NCI-H2171 (cell line): Measurements from ENCODE around the gene PHYHIPL.
"Not testable (repeated sequence)": the region's sequence is repeated elsewhere in the genome, so short reads cannot be mapped to it uniquely, and the experiment has no call there.

Experiments
- DNase-seq: peaks from one replicate; lab custom pipeline; 2025; lab: John Stamatoyannopoulos, UW

PHYHIPL gene

DNA sequence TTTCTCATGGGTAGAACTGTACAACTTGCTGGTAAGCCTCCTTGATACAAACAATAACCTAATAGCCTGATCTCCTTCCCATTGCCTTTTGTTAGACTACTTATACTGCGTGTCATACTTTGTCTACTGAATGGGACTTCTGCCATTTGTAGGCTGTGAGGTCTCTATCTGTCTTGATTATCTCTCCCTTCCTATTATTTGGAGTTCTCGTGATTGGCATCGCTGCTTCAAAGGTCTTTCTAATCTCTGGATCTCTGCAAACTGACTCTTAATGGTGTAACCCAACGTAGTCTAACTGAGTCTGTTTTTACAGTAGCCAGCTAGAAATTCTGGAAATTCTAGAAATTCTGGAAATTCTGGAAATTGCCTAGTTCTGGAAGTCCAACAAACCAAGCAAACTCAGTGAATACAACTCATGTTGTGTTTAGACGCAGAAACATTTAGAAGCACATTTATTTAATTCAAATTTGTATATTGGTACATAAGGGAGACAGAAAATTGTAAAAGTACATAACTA lies 29.8 kb downstream of the PHYHIPL start:
- no peak for DNase-seq

DNA sequence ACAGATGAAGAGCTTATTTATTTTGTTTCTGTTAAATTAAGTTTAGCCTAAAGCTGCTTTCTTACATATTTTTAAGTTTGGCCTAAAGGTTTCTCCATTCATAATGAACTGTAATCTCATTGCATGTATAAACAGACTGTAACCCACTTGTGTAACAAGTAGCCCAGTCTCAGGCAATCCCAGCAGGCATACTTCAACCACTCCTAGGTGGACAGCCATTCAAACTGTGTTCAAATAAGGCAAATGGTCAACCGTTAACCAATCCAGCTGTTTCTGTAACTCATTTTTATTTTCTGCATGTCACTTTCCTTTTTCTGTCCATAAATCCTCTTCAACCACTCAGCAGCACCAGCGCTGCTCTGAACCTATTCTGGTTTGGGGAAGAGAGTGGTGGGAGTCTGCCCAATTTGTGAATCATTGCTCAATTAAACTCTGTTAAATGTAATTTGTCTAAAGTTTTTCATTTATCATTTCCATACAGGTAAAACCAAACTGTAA lies 35.9 kb downstream of the PHYHIPL start:
- DNase-seq: no peak

- no peak for DNase-seq
These were observed 37.7 kb downstream of the PHYHIPL start for GRCh38 chr10:59214160-59214559.

- DNase-seq: no peak
These were observed 39.9 kb downstream of the PHYHIPL start for GRCh38 chr10:59216178-59216869.

GRCh38 chr10:59222788-59223187 lies 46.3 kb downstream of the PHYHIPL start:
- DNase-seq: no peak

DNA sequence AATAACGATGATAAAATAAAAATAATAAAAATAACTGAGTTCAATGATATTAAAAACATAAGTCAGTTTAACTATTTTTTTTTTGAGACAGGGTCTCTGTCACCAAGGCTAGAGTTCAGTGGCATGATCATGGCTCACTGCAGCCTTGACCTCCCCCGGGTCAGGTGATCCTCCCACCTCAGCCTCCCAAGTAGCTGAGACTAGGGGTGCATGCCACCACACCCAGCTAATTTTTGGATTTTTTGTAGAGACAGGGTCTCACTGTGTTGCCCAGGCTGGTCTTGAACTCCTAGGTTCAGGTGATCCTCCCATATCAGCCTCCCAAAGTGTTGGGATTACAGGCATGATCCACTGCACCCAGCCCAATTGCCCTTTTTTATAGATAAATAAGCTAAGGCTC lies 47.2 kb downstream of the PHYHIPL start:
- not testable (repeated sequence) for DNase-seq

DNA sequence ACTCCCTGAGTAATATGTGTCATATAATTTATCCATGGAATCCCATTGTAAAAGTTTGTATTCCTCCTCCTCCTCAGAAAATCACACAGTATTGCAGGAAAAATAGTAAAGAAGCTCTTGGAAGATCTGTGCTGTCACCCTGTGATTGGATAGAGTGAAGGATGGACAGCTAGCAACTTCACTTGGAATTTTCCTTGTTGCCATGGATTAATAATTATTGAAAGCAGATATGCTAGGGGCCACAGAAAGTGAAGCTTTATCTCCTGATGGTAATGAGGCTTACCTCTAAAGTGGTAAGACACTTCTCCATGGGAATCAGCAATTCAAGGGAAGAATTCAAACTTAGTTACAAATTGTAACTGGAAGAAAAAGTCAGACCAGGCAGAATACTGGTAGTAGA lies 48.8 kb downstream of the PHYHIPL start:
- DNase-seq: no peak

- no peak for DNase-seq
These were observed 50.8 kb downstream of the PHYHIPL start for GRCh38 chr10:59227136-59227673.

- DNase-seq: no peak
These were observed 53.0 kb downstream of the PHYHIPL start for GRCh38 chr10:59229441-59229840.

- no peak for DNase-seq
These were observed 57.8 kb downstream of the PHYHIPL start for GRCh38 chr10:59234194-59234593.

DNA sequence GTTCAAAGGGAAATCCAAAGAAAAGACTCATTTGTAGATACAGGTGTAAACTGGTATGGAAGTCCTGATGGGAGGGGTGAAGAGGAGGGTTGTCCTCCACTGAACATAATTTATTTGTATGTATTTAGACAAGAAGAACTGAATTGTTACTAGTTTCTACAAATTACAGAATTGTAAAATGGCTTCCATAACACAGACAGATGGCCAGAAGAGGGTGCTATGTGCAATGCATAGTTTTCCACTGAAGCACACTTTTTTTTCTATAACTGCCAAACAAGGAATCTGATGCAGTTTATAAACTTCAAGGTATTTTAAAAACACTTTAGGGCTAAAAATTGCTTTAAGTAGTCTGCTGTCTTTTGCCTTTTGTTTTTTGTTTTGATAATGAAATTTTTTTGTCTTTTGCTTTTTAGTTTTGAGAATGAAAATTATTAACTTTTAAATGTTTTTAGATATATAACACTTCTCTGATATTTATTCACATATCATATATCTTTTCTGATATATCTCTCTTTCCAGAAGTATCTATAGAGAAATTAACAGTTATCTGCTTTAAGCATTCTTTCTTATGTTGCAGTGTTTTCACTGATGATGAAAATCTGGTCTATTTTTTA lies 58.5 kb downstream of the PHYHIPL start:
- no peak for DNase-seq

- no peak for DNase-seq
These were observed 59.7 kb downstream of the PHYHIPL start for GRCh38 chr10:59236064-59236697.

- DNase-seq: no peak
These were observed 61.3 kb downstream of the PHYHIPL start for GRCh38 chr10:59237775-59238174.

DNA sequence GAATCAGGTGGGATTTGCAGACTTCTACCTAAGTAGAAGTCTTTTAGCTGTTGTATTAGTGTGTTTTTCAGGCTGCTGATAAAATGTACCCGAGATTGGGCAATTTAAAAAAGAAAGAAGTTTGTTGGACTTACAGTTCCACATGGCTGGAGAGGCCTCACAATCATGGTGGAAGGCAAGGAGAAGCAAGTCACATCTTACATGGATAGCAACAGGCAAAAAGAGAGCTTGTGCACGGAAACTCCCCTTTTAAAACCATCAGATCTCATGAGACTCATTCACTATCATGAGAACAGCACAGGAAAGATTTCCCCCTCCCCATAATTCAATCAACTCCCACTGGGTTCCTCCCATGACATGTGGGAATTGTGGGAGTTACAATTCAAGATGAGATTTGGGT lies 62.7 kb downstream of the PHYHIPL start:
- not testable (repeated sequence) for DNase-seq

DNA sequence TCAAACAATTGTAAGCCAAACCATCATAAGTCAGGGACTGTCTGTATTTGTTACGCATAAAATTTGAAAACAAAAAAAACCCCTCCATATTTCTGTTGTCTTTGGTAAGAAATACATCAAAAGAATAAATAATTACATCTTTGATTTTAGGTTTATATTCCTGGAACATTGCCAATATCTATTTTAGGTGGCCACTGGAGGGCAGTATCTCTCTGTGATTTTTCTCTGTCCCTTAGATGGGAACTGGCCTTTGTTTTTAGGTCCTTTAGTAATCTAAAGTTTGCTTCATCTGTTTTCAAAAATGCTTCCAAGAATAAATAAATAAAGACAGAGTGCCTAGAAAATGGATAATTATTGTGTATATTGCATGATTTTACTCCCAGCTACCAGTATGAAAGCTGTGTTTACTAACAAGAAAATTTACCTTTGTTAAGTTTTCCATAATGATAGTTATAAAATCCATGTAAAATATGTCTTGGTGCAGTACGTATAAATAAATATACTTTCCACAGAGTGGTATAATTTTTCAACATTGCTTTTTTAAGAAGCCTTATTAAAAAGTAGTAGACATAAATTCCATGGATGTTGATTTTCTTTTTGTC lies 64.2 kb downstream of the PHYHIPL start:
- DNase-seq: no peak

GRCh38 chr10:59242057-59242456 lies 65.6 kb downstream of the PHYHIPL start:
- DNase-seq: no peak

DNA sequence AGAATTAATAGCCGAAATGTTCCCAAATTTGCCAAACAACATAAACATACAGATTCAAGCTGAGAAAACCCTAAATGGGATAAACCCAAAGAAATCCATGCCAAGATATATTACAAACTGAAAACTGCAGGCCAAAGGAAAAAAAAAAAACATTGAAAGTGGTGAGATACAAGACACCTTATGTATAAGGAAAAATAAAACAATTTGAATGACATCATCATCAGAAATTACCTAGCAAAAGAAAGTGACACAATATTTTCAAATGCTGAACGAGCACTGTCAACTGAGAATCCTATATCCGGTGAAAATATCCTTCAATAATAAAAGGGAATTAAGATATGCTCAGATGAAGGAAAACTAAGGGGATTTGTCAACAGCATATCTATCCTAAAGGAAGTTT lies 66.5 kb downstream of the PHYHIPL start:
- no peak for DNase-seq

- no peak for DNase-seq
These were observed 67.3 kb downstream of the PHYHIPL start for GRCh38 chr10:59243611-59244195.

DNA sequence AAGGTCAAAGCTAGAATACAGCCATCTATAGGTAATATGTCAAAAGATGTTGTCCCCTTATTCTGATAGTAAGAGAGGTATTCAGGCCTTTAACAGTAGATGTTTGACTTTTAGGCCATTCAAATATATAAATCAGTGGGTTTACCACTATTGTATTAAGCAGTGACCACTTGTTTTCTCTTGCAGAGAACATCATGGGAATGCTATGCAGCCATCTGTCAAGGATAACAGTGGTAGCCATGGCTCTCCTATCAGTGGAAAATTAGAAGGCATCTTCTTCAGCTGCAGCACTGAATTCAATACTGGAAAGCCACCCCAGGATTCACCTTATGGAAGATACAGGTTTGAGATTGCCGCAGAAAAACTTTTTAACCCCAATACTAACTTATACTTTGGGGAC lies 68.4 kb downstream of the PHYHIPL start:
- no peak for DNase-seq

DNA sequence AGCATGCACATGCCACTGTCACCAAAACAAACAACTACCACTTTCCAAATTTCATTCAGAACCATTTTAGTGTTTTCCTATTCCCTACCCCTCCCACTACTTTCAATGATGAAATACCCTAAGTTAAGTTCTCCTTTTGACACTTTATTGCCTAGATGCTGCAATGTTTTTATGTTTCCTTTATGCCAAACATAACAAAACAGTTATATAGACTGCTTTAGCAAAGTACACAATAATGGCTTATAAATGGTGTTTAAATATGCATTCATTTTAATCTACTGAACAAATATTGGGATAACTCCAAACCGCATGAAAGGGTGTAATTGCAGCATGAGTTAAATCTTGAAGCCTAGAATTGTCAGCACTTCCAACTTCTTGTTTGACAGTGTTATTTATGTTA lies 69.2 kb downstream of the PHYHIPL start:
- no peak for DNase-seq

DNA sequence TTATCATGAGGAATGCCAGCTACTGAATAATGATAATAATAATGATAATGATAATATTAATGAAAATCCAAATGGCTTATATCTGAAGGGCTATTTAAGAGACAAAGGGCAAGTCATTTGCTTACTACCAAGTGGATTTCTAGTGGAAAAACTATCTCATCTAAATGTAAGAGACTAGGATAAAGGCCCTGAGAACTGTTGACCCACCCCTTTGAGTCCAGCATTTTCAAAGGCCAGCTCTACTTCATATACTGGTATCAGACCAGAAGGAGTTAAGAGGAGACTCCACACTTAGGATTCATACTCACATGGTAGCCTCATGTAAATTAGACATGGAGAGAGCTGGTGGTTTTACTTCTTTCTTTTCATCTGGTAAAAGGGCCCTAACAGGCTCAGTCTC lies 76.0 kb downstream of the PHYHIPL start:
- no peak for DNase-seq

DNA sequence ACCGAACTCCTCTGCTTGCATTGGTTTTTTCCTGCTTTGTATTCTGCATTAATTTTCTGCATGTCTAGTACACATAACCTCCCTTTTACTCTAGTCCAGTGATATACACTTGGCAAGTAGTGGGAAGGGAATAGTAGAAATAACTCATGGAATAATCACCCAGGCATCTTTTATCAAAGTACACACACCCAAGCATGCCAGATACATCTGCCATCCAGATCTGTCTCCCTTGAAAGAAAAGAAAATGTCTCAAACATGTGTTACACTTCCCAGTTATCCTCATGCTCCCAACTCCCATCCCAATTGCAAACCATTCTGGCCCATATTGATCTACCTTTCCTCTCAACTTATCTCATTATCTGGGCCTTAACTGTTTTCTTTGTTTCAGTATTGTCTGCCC lies 79.0 kb downstream of the PHYHIPL start:
- DNase-seq: no peak
